NCI-H446 (cell line): ENCODE results near the gene IFNGR2.
A peak's percentile ranks its signal among the peaks of the same experiment; 100 is the strongest.
"Not testable (repeated sequence)": the region's sequence is repeated elsewhere in the genome, so short reads cannot be mapped to it uniquely, and the experiment has no call there.

ENCODE experiments used
- DNase-seq, 2 experiments: peaks; one replicate each; lab custom pipeline; 2025; lab: John Stamatoyannopoulos, UW

Gene IFNGR2

DNA sequence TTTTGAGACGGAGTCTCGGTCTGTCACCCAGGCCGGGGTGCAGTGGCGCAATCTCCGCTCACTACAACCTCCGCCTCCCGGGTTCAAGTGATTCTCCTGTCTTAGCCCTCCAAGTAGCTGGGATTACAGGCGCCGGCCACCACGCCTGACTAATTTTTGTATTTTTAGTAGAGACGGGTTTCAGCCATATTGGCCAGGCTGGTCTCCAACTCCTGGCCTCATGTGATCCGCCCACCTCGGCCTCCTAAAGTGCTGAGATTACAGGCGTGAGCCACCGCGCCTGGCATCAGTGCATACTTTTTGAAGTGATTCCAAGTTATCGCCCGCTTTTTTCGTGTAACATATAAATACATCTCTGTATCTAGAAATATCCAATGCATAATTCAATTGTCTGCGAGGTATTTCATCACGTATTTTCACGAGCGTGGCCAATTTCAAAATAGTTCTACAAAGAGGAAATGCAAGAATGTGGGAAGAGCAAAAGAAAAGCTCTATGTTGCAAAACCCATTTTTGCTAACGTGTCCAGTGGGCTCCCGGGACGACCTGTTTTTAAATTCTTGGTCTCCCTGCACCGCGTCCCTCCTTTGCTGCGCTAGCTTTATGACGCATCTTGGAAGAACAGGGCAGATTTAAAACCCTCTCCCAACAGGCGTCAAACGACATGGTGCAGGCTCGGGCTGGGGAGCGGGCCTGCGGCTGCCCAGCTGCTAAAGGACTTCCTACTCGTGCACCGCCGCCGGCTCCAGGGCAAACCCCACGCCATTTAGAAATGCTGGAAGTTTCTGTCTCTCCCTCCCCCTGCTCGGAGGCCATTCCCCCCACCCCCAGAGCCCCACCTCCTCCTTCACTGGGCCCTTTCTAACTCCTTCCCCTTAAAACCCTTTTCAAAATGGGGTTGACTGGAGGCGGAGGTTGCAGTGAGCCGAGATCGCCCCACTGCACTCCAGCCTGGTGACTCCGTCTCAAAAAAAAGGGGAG is 923 bp upstream of the IFNGR2 start:
- DNase-seq, result no peak

DNA sequence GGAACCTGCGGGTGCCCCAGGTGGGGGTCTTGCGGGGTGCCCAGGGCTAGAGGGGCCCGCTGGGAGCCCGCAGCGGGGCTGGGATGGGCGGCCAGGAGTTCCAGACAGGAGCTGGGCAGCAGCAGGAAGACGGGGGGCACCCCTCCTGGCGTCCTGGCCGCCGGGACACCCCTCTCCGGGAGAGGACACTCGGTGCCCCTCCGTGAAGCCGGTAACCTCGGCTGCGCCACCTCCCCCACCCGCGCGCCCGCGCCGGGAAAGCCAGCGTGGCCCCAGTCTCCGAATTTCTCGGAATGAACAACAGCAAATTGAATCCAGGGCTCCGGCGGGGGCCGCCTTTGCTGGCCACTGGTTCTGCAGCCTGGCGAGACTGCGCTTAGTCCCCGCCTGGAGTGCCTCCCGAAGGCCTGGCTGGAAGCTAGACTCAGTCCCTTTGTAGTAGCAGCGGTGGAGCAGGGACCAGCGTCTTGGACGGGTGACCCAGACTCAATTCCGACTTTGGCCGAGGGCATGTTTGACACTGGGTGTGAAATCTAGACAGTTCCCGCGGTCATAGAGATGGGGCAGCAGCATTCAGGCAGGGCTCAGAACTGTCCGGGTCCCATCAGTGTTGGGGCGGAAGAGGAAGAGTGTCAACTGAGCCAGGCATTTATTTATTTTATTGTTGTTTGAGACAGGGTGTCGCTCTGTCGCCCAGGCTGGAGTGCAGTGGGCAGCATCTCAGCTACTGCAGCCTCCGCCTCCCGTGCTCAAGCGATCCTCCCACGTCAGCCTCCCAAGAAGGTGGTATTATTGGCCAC is 773 bp downstream of the IFNGR2 start:
- peak in 1 of 2 experiments; percentile 30 for DNase-seq

DNA sequence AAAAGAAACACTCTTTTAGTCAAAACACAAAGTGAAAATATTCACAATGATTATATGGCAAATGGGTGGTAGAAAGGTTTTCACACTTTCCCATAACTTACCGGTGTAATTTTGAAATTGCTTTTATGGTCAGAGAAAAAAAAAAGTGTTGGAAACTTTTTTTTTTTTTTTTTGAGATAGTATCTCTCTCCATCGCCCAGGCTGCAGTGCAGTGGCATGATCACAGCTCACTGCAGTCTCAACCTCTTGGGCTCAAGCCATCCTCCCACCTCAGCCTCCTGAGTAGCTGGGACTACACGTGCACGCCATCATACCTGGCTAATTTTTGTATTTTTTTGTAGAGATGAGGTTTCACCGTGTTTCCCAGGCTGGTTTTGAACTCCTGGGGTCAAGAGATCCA is 3.3 kb downstream of the IFNGR2 start:
- no peak for DNase-seq

DNA sequence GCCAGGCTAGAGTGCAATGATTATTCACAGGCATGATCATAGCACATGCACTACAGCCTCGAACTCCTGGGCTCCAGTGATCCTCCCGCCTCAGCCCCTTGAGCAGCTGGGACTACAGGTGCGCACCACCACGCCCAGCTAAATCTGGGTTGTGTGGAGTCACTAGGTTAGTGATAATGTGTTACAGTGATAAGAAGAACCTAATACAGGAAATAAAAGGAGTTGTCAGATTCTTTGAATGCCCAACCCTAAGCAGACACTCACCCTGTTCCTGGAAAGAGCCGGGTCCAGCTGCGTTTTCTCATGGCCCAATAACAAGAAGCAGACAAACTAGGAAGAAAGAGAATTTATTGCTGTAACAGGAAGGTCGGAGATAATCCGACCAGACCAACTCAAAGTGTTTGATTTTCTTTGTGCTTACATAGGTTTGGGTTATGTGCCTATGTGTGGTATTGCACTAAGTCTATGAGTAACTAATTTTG is 8.8 kb downstream of the IFNGR2 start:
- DNase-seq, result no peak

DNA sequence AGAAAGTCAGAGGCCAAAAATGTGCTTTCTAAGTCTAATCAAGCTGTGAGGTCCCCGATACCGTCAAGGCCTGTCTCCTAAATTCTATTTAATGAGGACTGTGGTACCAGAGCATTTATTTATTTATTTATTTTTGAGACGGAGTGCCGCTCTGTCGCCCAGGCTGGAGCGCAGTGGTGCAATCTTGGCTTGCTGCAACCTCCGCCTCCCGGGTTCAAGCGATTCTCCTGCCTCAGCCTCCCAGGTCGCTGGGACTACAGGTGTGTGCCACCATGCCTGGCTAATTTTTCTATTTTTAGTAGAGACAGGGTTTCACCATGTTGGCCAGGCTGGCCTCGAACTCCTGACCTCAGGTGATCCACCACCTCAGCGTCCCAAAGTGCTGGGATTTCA is 9.2 kb downstream of the IFNGR2 start:
- not testable (repeated sequence) for DNase-seq

DNA sequence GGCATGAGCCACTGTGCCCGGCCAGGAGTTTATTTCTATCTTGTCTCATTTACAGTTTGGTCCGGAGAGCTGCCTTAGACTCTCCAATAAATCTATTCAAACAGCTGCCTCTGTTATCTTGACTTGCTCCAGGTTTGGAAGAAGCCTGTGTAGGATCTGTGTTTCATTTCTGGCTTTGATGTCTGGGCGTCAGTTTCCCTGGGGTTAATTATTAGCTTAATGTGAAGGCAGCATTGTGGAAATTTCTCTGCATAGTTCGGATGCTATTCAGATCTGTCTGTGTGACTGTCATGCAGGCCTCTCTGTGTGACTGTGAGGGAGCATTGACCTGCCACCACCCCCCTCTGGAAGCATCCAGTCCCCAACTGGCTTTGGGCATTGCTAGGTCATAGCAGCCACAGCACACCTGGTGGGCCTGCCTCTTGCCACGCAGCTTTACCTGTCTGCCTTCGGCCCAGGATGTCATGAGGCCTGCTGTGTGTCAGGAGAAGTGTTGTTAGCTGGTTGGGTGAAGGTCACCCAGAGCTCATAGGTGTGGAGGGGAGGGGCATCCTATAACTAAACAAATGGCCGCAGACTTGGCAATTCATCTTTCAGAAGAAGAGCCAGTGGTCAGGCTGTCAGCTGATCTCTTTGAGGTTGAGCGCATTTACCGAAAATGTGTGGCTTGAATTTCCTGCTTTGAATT is 9.8 kb downstream of the IFNGR2 start:
- DNase-seq, result no peak

DNA sequence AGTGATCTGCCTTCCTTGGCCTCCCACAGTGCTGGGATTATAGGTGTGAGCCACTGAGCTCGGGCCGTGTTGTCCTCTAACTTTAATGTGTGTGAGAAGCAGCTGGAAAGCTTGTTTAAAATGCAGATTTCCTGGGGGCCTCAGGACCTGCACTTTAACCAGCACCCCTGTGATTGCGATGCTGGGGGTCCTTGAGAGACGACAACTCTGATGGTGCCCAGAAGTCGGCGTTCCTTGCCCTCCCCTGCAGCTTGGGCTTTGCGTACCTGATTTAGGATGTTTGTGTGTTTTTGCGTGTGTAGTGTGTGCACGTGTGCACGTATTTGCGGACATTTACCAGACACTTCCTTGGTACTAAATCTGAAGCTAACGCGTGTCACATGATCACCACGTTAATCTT is 10.9 kb downstream of the IFNGR2 start:
- DNase-seq, result no peak

DNA sequence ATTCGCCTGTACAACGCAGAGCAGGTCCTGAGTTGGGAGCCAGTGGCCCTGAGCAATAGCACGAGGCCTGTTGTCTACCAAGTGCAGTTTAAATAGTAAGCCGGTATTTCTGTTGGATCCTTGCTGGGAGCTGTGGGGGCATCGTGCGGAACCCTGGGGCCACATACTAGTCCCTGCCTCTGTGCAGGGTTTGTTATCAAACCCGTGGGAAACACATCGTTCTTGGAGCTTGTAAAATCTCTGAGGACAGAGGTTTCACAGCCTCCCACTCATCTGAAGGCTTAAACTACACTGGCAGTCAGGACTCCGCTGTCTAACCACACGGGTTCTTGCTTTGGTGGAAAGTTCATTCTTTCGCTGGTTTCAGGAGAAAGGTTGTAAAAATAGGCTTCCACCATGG is 11.7 kb downstream of the IFNGR2 start:
- no peak for DNase-seq

DNA sequence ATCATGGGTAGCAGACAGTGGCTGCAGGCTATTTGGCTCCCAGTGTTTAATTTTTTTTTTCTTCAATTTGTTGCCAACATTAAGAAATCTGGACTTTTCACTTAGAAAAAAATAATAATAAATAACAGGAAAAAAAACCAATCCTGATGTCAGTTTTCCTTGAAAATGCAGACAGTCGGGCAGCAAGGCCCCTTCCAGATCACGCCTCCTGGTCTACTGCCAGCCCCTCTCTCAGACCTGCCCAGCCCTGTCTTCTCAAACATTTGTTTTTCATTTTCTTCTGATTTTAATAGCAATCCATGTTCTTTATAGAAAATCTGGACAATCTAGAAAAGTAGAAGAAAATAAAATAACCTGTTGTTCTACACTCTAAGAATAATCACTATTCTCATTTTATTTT is 15.5 kb downstream of the IFNGR2 start:
- no peak for DNase-seq

DNA sequence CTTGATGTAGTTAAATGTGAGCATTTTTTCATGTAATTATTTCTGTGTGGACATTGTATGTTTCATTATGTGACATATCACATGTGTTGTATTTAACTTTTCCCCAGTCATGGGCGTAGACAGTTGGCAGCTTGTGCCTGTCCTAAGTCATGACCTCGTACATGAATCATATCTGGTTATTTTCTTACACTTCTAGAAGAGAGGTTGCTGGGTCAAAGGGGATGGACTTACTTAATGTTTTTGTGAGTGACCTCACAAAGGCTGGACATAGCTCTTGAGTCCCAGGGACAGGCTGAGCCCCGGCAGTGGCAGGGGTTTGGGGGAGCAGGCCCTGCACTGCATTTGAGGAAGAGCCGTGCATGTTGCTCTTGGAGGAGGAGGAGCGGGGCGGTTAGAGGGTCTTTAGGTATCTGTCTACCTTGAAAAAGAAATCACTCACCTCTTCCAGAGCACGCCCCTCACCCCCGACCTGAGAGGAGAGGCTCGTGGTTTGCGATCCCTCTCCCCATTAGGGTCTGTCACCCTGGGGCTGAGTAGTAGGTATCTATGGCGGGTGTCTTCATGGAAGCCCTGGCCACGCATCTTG is 16.4 kb downstream of the IFNGR2 start:
- no peak for DNase-seq

DNA sequence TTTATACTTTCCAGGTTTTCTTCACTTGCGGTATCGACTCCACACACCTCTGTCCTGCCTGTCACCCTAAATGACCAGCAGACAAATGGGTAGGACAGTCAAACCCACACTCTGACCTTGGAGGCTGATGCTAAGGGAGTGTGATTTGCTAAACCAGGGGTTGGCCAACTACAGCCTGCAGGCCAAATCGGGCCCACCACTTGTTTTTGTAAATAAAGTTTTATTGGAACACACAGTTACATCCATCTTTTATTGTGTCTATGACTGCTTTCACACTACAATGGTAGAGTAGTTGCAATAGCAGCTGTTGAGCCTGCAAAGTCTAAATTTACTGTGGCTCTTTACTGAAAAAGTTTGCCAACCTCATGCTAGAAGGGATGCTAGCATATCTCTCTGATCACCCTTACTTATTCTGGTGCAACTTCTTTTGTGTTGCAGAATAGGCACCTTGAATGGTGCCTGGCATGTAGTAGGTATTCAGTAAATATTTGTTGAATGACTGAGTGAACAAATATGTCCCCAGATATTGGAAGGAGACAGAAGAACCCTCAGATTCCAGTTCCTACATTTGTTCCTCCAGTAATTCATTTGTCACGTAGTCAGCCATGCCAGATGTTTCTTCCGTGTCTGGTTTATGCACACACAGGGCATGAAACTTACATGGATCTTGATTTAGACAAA is 18.6 kb downstream of the IFNGR2 start:
- no peak for DNase-seq

DNA sequence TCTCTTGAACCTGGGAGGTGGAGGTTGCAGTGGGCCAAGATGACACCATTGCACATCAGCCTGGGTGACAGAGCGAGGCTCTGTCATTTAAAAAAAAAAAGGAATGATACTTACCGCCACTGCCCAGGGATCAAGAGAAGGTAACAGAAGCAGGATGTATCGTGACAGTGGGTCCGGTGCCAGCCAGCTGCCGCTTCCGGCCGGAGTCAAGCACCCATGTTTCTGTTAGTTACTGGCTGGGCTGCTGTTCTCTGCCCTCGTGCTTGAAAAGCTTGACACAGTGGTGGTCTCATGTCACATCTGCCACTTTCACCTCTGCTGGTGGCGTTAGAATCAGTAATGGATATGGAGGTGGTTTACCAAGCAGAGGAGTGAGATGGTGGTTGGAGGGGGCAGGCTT is 21.0 kb downstream of the IFNGR2 start:
- DNase-seq, result no peak

DNA sequence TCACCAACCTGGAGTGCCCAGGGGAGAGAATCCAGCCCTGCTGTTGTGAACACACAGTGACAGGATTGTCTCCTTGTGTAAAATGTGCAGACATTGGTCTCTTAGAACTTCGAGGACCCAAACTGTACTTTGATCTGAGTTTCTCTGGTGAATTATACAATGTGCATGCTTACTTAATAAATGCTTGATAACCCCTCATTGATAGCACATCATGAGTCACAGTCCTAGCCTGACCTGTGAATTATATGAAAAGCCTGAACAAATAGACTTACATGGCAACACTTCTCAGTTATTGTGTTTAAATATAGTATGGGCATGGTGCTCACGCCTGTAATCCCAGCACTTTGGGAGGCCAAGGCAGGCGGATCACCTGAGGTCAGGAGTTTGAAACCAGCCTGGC is 22.6 kb downstream of the IFNGR2 start:
- DNase-seq, result no peak

DNA sequence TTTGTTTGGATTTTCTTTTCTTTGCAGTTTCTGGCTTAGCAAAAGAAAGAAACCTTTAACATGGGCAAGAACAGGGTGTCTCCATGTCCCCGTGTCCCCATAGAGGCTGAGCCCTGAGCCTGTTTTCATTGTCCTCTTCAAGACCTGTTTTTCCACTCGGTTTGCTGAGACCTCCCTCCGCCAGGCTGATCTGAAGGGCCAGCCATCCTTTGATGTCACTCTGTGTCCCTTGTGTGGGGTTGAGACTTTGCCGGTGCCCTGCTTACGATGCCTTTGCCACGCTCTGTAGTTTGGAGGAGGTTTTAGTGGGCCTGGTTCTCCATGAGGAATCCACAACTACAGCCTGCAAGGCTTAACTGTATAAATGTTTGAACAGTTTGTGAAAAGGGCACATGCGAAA is 23.8 kb downstream of the IFNGR2 start:
- DNase-seq, result no peak

DNA sequence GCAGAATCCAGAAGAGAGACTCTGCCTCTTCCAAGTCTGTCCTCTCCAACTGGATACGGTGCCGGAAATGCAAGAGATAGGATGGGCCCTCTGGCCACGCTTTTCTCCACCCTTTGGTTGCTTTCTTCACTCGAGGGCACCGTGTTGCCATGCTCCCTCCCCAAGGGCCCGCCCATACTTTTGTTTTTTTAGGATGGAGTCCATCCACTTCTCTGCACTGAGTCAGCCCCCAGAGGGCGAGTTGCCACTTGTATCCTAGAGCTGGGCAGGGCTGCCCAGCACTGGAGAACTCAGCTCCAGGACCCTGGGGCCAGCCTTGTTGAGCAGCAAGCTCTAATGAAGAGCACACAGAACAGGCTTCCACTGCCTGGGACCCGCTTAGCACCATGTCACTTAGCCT is 25.5 kb downstream of the IFNGR2 start:
- DNase-seq, result no peak

DNA sequence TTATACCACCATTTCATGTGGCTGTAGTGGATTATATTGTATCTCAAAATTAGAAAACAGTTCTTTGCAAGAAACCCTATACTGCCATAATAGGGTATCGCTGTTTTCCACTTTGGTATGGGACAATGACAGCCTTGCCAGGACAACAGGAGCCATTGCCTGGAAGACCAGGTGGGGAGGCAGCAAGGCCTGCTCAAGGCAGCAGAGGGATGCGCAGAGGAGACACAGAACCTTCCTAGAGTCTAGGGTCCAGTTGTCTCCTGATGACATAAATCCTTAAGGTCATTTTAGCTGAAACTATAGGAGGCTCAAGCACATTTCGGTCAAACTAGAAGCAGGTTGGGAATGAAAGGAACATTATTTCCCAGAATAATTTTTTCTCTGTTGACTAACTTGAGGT is 27.6 kb downstream of the IFNGR2 start:
- DNase-seq, result no peak

DNA sequence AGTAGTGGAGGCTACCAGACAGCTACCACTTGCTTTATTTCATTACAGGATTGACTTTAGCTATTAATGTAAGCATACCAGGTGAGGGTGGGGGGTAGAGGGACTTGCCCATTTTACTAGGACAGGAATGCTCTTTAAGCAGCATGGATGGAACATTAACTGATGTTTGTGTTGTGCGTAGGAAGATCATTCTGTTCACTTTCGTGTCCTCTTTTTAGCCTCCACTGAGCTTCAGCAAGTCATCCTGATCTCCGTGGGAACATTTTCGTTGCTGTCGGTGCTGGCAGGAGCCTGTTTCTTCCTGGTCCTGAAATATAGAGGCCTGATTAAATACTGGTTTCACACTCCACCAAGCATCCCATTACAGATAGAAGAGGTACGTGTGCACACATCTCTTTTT is 29.3 kb downstream of the IFNGR2 start:
- no peak for DNase-seq

DNA sequence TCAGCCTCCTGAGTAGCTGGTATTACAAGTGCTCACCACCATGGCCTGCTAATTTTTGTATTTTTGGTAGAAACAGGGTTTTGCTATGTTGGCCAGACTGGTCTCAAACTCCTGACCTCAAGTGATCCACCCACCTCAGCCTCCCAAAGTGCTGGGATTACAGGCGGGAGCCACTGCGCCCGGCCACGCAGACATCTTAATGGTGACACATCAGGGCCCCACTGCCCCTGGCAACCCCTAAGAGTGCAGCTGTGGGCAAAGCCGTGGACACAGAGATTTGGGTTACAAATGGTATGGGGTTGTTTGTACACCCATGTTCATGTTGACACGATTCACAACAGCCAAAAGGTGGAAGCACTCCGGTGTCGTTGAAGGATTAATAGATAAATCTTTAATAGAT is 29.8 kb downstream of the IFNGR2 start:
- DNase-seq, result no peak

DNA sequence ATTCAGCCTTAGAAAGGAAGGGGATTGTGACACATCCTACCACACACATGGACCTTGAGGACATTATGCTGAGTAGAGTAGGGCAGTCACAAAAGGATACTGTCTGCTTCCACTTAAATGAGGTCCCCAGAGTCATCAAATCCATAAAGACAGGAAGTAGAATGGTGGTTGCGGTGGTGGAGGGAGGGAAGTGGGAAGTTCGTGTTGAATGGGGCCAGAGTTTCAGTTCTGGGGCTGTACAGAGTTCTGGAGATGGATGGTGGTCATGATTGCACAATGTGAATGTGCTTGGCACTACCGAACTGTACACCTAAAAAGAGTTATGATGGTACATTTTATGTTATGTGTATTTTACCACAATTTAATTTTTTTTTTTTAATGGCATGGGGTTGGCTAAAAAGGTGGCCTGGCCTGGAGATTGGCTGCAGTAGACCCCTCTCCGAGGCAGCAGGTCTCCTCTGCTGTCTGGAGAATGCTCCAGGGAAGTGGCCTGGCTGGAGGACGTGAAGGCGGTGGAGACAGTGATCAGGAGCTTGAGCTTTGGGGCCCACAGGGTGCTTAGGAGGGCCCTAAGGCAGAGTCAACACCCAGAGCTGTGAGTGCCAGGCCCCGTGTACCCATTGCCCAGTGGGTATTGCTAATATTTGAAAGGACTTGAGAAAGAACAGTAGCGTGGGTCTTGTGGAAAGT is 30.4 kb downstream of the IFNGR2 start:
- no peak for DNase-seq

DNA sequence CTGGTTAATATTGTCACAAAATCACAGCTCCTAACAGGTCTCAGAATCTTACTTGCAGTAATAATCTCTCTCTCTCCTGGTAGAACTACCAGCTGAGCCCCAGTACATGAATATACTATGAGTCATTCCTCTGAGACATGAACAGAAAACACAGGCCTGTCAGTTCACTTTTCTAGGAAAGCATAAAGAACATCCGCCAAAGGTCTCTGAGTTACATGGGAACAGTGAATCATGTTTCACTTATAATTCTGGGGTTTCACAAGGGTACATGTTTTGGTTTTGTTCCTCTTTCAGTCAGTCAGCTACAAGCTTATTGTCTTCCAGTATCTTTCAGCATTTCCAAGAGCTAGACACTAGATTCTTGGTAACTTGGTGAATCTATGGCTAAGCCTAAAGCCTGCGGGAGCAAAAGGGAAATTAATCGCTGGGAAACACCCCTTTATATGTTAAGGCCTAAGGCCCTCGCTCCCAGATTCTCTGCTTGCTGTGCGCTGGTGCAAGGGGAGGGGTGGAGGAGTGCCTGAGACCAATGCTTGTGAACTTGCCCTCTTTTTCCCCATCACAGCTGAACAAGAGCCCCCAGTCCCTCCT is 31.7 kb downstream of the IFNGR2 start:
- DNase-seq, result no peak
